IMR-90 (cell line): ENCODE results near the gene SLC51A.
"Not testable (repeated sequence)": the region's sequence is repeated elsewhere in the genome, so short reads cannot be mapped to it uniquely, and the experiment has no call there.

Source experiments
- CTCF ChIP-seq: conservative IDR thresholded peaks from 2 replicates; pipeline ENCODE4 v1.5.1; 2012; ENCODE audit warnings: mild to moderate bottlenecking, low read depth, low read length, improper control_type of control experiment
- ELK1 ChIP-seq: fragments of 150-350 bp; IDR thresholded peaks from 2 replicates; pipeline ENCODE4 v1.6.1; 2016; ENCODE audit warnings: low read depth, mild to moderate bottlenecking, low read length, moderate library complexity, borderline replicate concordance
- FOS ChIP-seq: fragments of 150-350 bp; IDR thresholded peaks from 2 replicates; pipeline ENCODE4 v1.6.1; 2016; ENCODE audit warnings: low read depth, low read length
- NFE2L2 ChIP-seq: fragments of 150-350 bp; IDR thresholded peaks from 2 replicates; pipeline ENCODE4 v1.6.1; 2016; ENCODE audit warnings: low read depth, mild to moderate bottlenecking, low read length
- POLR2A ChIP-seq: IDR thresholded peaks from 2 replicates; pipeline ENCODE4 v1.6.1; 2012; ENCODE audit warnings: mild to moderate bottlenecking, low read depth, low read length
- RFX5 ChIP-seq: IDR thresholded peaks from 2 replicates; pipeline ENCODE4 v1.8.0; 2012; ENCODE audit warnings: low read depth, mild to moderate bottlenecking, low read length, moderate library complexity

GRCh38 chr3:196244166-196244565 is 27.8 kb downstream of the SLC51A start:
- TF ChIP-seq CTCF, POLR2A, NFE2L2, FOS, RFX5, ELK1: not testable (repeated sequence)
